Mammary epithelial cell (primary cell): ENCODE measurements around the gene EPB41L2.

ENCODE experiments used
- EZH2 ChIP-seq: IDR thresholded peaks from 2 replicates; pipeline ENCODE4 v1.6.1; 2012; ENCODE audit warnings: low read length, inconsistent platforms, borderline replicate concordance
- TF ChIP-seq, protein P1 (sequence below), 2 donors: IDR thresholded peaks in 1 of 2; conservative IDR thresholded peaks in 1 of 2; 2 replicates each; pipeline ENCODE4 v1.5.1; 2011 to 2012; ENCODE audit warnings: inconsistent platforms in 2 of 2, low read length in 2 of 2, mild to moderate bottlenecking in 2 of 2, control low read depth in 1 of 2, low read depth in 1 of 2; ENCODE audit not compliant: insufficient read depth in 1 of 2; ENCODE audit errors: extremely low read depth in 1 of 2

DNA sequence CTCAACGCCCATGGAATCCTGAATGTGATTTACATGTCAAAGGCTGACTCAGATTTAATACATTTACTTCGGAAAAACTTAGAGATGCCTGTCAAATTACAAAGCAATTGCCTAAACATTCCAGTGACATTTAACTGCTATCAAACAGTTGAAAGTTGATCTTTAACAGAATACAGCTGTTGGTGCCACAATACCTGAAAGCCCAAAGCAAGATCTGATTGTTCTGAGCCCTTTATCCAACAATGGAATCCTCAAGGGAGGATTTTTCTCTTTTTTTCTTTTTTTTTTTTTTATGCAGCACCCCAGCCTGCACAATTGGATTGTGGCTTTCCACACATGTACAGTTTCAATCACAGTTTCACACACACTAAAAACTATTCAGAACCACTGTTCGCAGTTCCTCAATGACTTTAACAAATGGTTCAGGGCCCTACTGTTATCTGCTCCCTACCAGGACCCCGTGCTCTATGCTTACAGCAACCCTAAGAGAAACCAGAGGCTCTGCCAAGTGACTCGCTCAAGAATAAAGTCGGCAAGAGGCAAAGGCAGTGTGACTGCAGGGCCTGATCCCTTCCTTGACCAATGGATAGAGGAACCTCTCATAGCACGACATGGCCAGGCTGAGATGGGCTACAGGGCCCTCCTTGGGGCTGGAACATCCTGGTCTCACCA is 33.3 kb downstream of the EPB41L2 start:
- TF ChIP-seq, protein P1, sequence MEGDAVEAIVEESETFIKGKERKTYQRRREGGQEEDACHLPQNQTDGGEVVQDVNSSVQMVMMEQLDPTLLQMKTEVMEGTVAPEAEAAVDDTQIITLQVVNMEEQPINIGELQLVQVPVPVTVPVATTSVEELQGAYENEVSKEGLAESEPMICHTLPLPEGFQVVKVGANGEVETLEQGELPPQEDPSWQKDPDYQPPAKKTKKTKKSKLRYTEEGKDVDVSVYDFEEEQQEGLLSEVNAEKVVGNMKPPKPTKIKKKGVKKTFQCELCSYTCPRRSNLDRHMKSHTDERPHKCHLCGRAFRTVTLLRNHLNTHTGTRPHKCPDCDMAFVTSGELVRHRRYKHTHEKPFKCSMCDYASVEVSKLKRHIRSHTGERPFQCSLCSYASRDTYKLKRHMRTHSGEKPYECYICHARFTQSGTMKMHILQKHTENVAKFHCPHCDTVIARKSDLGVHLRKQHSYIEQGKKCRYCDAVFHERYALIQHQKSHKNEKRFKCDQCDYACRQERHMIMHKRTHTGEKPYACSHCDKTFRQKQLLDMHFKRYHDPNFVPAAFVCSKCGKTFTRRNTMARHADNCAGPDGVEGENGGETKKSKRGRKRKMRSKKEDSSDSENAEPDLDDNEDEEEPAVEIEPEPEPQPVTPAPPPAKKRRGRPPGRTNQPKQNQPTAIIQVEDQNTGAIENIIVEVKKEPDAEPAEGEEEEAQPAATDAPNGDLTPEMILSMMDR (conservative IDR thresholded peaks at IDR 0.05 in 1 of 2, IDR thresholded peaks at IDR 0.05 in 1 of 2; ENCODE audit: extremely low read depth in 1 of 2, insufficient read depth in 1 of 2, low read depth in 1 of 2, low read length in 2 of 2), result no peak
- no peak for TF ChIP-seq EZH2
